NCI-H82 treated with DMSO at 0.1 percent for 48 hours (cell line): ENCODE measurements around the gene MPIG6B.

Source experiments
- DNase-seq: peaks from one replicate; lab custom pipeline; 2025; ENCODE audit not compliant: unreplicated experiment; lab: John Stamatoyannopoulos, UW

MPIG6B gene

DNA sequence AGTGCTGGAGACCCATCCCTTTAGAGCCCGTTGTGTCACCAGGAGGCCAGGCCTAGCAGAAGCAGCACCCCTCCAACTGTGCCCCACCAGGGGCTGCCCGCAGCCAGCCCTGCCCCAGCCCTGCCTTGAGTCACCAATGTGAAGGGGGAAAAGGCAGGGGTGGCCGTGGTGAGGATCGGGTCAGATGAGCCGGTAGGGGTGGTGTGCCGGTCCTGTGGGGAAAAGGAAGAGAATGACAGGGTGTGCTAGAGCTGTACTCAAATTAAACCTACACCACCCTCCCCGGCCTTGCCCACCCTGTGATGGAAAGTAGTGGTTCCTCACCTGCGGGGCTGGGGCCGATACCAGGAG is 42.4 kb downstream of the MPIG6B start:
- no peak for DNase-seq

GRCh38 chr6:31765910-31766794 is 43.0 kb downstream of the MPIG6B start:
- DNase-seq, result peak; percentile 46

DNA sequence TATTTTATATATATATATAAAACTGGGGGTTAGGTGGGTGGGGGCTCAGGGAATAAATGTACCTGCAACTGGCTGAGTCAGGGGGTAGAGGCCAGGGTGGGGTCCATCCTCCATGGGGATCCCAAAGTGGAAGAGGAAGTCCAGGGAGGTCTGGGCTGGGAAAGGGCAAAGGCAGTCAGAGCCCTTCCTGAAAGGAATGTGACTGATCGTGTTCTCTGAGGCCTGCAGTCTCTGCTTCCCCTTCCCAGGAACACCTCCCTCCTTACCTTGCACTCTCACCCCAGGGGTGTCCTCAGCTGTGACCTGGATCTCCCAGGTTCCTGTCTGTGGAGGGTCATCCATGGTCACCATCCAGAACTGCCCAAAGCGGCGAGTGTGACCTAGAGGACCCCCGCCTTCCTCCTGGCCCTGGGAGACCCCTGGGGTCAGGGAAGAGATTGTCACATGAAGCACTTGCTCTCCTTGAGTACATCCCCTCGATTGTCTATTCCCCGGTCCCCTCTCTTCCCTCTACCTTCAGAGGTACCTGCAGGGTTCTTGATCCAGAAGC is 44.0 kb downstream of the MPIG6B start:
- no peak for DNase-seq

- no peak for DNase-seq
Measured at GRCh38 chr6:31768363-31769257, 45.4 kb downstream of the MPIG6B start.

GRCh38 chr6:31769684-31770371 is 46.7 kb downstream of the MPIG6B start:
- DNase-seq, result peak; percentile 78

DNA sequence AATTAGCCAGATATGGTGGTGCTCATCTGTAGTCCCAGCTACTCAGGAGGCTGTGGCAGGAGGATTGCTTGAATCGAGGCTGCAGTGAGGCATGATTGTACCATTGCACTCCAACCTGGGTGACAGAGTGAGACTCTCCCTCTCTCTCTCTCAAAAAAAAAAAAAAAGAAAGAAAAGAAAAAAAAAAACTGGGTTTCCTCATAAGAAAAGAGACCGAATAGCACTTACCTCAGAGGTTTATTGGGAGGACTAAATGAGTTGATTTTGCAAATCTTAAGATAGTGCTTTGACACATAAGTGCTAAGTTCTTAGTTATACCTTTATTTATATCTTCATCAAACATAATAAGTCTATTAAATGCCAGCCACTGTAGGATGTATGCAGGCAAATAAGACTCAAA is 47.7 kb downstream of the MPIG6B start:
- no peak for DNase-seq

- no peak for DNase-seq
Measured at GRCh38 chr6:31771992-31772358, 48.8 kb downstream of the MPIG6B start.

GRCh38 chr6:31775184-31775583 is 52.0 kb downstream of the MPIG6B start:
- no peak for DNase-seq

- no peak for DNase-seq
Measured at GRCh38 chr6:31775633-31776484, 52.7 kb downstream of the MPIG6B start.
